ENCODE data around the gene HSD3B2. TPM values are rescaled to one million over a fixed set of nuclear protein-coding genes. Genes with fewer than 3 reads are reported as not detected.

HSD3B2 gene
- total and polyA plus RNA-seq, 10 donors = 0.06 TPM; not detected in 9

GRCh38 chr1:119391749-119392148, 23.2 kb upstream of the HSD3B2 start:
- Histone ChIP-seq H3K36me3 (no peaks in the 10 kb centered on the region), H3K4me1 (no peaks in the 10 kb centered on the region), H3K27me3 (replicated peaks in 1 of 7) (peaks cover 0 to 11% (median 0%) of the 10 kb centered on the region in 7 donors), H3K9me3 (no peaks in the 10 kb centered on the region), H3K27ac (no peak overlapping the region), H3K4me3 (no peak overlapping the region)
- WGBS, 5 donors = 81 to 90% (median 88%) methylated on average over 3 of the region's 3 CpGs
- intact Hi-C loops (cut with DNase I; ENCODE audit: low total_unique reads) = no loop called here
- no peak for DNase-seq
- TF ChIP-seq CTCF (IDR thresholded peaks at IDR 0.05 in 8 of 11, conservative IDR thresholded peaks at IDR 0.05 in 3 of 11) (no peak), POLR2A (IDR thresholded peaks at IDR 0.05) (no peak), POLR2AphosphoS5 (IDR thresholded peaks at IDR 0.05) (no peak)

- intact Hi-C loops (cut with DNase I; ENCODE audit: low total_unique reads) = no loop called here
- H3K36me3 ChIP-seq = no peaks in the 10 kb centered on the region
- no peak overlapping the region for H3K4me3 ChIP-seq
- no peak for DNase-seq
- H3K27me3 ChIP-seq (replicated peaks in 1 of 7) = peaks cover 0 to 5% (median 0%) of the 10 kb centered on the region in 7 donors
- no peaks in the 10 kb centered on the region for H3K4me1 ChIP-seq
- H3K27ac ChIP-seq = no peak overlapping the region
- TF ChIP-seq CTCF (IDR thresholded peaks at IDR 0.05 in 8 of 11, conservative IDR thresholded peaks at IDR 0.05 in 3 of 11) = no peak
- TF ChIP-seq POLR2A (IDR thresholded peaks at IDR 0.05) = no peak
- no peak for TF ChIP-seq POLR2AphosphoS5 (IDR thresholded peaks at IDR 0.05)
- H3K9me3 ChIP-seq = no peaks in the 10 kb centered on the region
- WGBS, 5 donors = 84 to 94% (median 89%) methylated on average over 1 of the region's 1 CpG
These were observed 20.9 kb upstream of the HSD3B2 start for GRCh38 chr1:119394085-119394484.

GRCh38 chr1:119396982-119397381, 18.0 kb upstream of the HSD3B2 start:
- TF ChIP-seq POLR2A (IDR thresholded peaks at IDR 0.05) (no peak), POLR2AphosphoS5 (IDR thresholded peaks at IDR 0.05) (no peak), CTCF (IDR thresholded peaks at IDR 0.05 in 8 of 11, conservative IDR thresholded peaks at IDR 0.05 in 3 of 11) (no peak)
- intact Hi-C loops (cut with DNase I; ENCODE audit: low total_unique reads) = no loop called here
- no peaks in the 10 kb centered on the region for H3K36me3 ChIP-seq
- no peak overlapping the region for H3K27ac ChIP-seq
- no peak for DNase-seq
- peaks cover 0 to 5% (median 0%) of the 10 kb centered on the region in 8 donors for H3K9me3 ChIP-seq
- no peak overlapping the region for H3K4me3 ChIP-seq
- peaks cover 0 to 2% (median 0%) of the 10 kb centered on the region in 7 donors for H3K27me3 ChIP-seq (replicated peaks in 1 of 7)
- H3K4me1 ChIP-seq = no peaks in the 10 kb centered on the region

GRCh38 chr1:119397986-119398385, 17.0 kb upstream of the HSD3B2 start:
- DNase-seq = no peak
- WGBS, 5 donors = 77 to 86% (median 79%) methylated on average over 3 of the region's 3 CpGs
- Histone ChIP-seq H3K9me3 (peaks cover 0 to 5% (median 0%) of the 10 kb centered on the region in 8 donors), H3K4me3 (no peak overlapping the region), H3K27ac (no peak overlapping the region), H3K27me3 (replicated peaks in 1 of 7) (no peaks in the 10 kb centered on the region), H3K36me3 (no peaks in the 10 kb centered on the region), H3K4me1 (no peaks in the 10 kb centered on the region)
- intact Hi-C loops (cut with DNase I; ENCODE audit: low total_unique reads) = no loop called here
- TF ChIP-seq POLR2A (IDR thresholded peaks at IDR 0.05) (no peak), POLR2AphosphoS5 (IDR thresholded peaks at IDR 0.05) (no peak), CTCF (IDR thresholded peaks at IDR 0.05 in 8 of 11, conservative IDR thresholded peaks at IDR 0.05 in 3 of 11) (no peak)
